ENCODE data around the gene MMP15. TPM values are rescaled to one million over a fixed set of nuclear protein-coding genes. Genes with fewer than 3 reads are reported as not detected.

The MMP15 gene
- total RNA-seq, 1 experiment from 2014 or later, result 55.5 TPM

DNA sequence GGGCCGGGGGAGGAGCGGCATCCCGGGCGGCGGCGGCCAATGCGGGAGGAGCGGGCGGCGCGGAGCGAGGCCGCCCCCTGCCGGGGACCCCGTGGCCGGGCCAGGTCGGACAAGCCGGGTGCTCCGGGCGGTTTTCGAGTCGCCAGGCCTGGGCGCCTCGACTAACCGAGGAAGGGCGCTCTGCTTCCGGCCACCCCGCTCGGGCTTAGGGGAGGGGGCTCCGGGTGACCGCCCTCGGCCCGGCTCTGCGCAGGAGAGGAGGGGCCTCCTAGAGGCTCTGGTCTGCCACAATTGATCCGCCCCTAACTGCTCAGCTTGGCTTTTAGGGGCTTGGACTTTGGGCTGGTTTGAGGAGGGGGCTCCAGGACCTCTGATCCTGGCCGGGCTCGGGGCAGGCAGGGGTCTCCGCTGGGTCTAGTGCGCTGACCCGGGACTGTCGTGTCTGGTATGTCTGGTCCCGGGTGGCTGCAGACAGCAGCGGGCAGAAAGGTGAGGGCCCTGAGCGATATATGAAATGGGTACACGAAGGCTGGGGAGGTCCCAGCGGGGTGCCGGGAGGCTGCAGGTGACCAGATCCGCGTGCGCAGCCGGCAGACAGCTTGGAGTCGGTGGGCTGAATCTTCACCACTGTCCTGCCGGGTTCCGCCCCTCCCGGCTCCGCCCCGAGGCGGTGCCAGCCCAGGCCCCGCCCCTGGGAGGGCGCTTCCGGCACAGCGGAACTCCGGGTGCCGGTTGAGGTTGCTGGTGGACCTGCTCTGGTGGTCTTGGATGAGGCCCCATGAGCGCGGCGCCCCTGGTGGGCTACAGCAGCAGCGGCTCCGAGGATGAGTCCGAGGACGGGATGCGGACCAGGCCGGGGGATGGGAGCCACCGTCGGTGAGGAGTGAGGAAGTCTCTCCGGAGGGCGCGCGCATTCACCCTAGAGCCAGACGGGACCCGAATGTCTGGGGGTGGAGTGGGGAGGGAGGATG, 24.6 kb upstream of the MMP15 start, which contains the start of gene USB1 (continued):
- TF ChIP-seq CDX4 (CRISPR knock-in tag; IDR thresholded peaks at IDR 0.05; ENCODE audit: borderline replicate concordance) (no peak), ZSCAN18 (CRISPR knock-in tag; IDR thresholded peaks at IDR 0.05) (no peak), NFATC4 (CRISPR knock-in tag; IDR thresholded peaks at IDR 0.05) (no peak), ZNF512 (CRISPR knock-in tag; IDR thresholded peaks at IDR 0.05; ENCODE audit: borderline replicate concordance) (no peak), RORB (CRISPR knock-in tag; IDR thresholded peaks at IDR 0.05) (no peak), ZBTB21 (CRISPR knock-in tag; IDR thresholded peaks at IDR 0.05; ENCODE audit: borderline replicate concordance) (0 out of 2 replicates have a peak, but pooled peaks have one; percentile 29), GABPB1 (CRISPR knock-in tag; IDR thresholded peaks at IDR 0.05) (0 out of 2 replicates have a peak, but pooled peaks have one; percentile 45), ERG (CRISPR knock-in tag; IDR thresholded peaks at IDR 0.05) (no peak), ZNF281 (CRISPR knock-in tag; IDR thresholded peaks at IDR 0.05) (peak; percentile 51; the same call in 1 of the 2 replicates), CBFB (CRISPR knock-in tag; IDR thresholded peaks at IDR 0.05; ENCODE audit: low read depth) (no peak), ARID4B (CRISPR knock-in tag; IDR thresholded peaks at IDR 0.05; ENCODE audit: borderline replicate concordance) (0 out of 2 replicates have a peak, but pooled peaks have one; percentile 8), NFYB (CRISPR knock-in tag; conservative IDR thresholded peaks at IDR 0.05; ENCODE audit: low read depth) (no peak), JUN (CRISPR knock-in tag; IDR thresholded peaks at IDR 0.05) (no peak), SP1 (CRISPR knock-in tag; conservative IDR thresholded peaks at IDR 0.05) (peak; percentile 83)
- TF ChIP-seq, protein P1, sequence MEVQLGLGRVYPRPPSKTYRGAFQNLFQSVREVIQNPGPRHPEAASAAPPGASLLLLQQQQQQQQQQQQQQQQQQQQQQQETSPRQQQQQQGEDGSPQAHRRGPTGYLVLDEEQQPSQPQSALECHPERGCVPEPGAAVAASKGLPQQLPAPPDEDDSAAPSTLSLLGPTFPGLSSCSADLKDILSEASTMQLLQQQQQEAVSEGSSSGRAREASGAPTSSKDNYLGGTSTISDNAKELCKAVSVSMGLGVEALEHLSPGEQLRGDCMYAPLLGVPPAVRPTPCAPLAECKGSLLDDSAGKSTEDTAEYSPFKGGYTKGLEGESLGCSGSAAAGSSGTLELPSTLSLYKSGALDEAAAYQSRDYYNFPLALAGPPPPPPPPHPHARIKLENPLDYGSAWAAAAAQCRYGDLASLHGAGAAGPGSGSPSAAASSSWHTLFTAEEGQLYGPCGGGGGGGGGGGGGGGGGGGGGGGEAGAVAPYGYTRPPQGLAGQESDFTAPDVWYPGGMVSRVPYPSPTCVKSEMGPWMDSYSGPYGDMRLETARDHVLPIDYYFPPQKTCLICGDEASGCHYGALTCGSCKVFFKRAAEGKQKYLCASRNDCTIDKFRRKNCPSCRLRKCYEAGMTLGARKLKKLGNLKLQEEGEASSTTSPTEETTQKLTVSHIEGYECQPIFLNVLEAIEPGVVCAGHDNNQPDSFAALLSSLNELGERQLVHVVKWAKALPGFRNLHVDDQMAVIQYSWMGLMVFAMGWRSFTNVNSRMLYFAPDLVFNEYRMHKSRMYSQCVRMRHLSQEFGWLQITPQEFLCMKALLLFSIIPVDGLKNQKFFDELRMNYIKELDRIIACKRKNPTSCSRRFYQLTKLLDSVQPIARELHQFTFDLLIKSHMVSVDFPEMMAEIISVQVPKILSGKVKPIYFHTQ (CRISPR knock-in tag; IDR thresholded peaks at IDR 0.05), result no peak
- TF ChIP-seq, protein P2, sequence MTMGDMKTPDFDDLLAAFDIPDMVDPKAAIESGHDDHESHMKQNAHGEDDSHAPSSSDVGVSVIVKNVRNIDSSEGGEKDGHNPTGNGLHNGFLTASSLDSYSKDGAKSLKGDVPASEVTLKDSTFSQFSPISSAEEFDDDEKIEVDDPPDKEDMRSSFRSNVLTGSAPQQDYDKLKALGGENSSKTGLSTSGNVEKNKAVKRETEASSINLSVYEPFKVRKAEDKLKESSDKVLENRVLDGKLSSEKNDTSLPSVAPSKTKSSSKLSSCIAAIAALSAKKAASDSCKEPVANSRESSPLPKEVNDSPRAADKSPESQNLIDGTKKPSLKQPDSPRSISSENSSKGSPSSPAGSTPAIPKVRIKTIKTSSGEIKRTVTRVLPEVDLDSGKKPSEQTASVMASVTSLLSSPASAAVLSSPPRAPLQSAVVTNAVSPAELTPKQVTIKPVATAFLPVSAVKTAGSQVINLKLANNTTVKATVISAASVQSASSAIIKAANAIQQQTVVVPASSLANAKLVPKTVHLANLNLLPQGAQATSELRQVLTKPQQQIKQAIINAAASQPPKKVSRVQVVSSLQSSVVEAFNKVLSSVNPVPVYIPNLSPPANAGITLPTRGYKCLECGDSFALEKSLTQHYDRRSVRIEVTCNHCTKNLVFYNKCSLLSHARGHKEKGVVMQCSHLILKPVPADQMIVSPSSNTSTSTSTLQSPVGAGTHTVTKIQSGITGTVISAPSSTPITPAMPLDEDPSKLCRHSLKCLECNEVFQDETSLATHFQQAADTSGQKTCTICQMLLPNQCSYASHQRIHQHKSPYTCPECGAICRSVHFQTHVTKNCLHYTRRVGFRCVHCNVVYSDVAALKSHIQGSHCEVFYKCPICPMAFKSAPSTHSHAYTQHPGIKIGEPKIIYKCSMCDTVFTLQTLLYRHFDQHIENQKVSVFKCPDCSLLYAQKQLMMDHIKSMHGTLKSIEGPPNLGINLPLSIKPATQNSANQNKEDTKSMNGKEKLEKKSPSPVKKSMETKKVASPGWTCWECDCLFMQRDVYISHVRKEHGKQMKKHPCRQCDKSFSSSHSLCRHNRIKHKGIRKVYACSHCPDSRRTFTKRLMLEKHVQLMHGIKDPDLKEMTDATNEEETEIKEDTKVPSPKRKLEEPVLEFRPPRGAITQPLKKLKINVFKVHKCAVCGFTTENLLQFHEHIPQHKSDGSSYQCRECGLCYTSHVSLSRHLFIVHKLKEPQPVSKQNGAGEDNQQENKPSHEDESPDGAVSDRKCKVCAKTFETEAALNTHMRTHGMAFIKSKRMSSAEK (CRISPR knock-in tag; IDR thresholded peaks at IDR 0.05; ENCODE audit: borderline replicate concordance), result no peak
